DMS 273 treated with DMSO at 0.1 percent for 48 hours (cell line): ENCODE measurements around the gene ZNF385B.
"Not testable (repeated sequence)": the region's sequence is repeated elsewhere in the genome, so short reads cannot be mapped to it uniquely, and the experiment has no call there.

Experiments
- DNase-seq: peaks from one replicate; lab custom pipeline; 2025; lab: John Stamatoyannopoulos, UW

Gene ZNF385B

GRCh38 chr2:179861416-179862067 lies at the start of gene ZNF385B:
Gene ZNF385B (minus strand): TSS chr2:179861612.
- no peak for DNase-seq

- no peak for DNase-seq
Observed at GRCh38 chr2:179910735-179911113, 49.3 kb upstream of the ZNF385B start.

DNA sequence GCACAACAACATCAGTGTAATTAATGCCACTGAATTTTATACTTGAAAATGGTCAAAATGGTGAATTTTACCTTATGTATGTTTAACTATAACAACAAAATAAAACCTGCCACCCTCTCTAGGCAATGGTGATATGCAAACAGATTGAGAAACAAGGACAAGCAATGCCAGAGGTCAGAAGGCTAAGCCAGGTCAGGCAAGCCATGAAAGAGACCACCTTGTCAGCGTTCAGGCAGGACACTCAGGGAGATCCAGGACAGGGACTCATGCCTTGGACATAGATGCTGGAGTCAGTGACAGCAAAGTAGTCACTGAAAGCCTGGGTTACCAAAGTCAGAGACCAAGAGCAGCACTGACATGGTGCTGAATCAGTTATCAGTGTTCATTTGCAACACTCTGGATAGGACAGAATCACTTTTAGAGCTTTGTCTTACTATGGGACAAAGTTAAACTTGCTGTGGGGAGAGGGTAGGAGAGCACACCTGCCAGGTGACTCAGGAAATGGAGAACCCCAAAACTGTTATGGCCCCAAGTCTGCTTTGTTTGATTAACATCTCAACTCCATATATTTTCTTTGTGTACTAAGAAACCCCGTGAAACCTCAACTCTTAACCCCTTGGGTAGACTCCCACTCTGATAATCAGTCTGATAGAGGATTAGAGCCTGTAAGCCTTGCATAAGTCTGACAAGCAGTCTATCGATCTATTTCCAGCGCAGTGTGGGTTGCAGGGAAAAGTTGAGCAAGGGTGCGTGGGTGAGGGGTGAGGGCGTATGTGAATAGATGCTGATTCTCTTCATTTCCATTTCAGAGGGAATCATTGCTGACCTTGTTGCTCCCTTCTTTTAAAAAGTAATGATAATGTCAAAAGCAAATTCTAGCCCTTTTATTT lies 48.7 kb upstream of the ZNF385B start:
- no peak for DNase-seq

DNA sequence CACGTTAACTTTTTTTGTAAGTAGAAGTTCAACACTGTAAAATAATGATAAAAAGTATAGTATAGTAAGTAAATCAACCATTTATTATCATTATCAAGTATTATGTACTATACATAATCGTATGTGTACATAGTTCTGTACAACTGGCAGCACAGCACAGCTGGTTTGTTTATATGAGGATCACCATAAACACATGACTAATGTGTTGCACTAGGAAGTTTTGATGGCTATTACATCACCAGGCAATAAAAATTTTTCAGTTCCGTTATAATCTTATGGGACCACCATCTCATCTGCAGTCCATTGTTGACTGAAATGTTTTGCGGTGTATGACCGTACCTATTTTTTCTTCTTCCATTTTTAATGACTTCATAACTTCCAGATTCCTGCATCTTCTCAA lies 39.2 kb upstream of the ZNF385B start:
- DNase-seq: no peak

DNA sequence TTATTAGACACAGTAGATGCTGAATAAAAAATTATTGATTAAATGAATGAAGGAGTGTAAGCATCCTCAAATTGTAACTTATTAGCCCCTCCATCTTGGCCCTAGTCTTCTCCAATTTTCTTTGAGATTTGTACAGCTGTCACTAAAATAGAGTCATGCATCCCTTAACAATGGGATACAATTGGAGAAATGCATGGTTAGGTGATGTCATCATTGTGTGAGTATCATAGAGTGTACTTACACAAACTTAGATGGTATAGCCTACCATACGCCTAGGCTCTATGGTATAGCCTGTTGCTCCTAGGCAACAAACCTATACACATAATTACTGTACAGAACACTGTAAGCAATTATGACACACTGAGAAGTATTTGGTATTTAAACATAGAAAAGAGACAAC lies 38.3 kb upstream of the ZNF385B start:
- DNase-seq: no peak

DNA sequence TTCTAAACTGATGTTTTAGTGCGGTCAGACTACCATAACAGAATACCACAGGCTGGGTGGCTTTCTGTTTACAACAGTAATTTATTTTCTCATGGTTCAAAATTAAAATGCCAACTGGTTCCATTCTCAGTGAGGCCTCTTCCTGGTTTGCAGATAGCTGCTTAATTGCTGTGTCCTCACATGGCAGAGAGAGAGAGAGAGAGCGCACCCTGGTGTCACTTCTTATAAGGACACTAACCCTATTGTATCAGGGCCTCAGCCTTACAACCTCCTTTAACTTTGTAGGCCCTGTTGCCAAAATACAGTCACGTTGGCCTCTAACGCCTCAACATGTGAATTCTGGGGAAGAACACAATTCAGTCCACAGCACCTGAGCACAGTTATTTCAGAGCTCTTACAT lies 37.5 kb upstream of the ZNF385B start:
- peak; percentile 3 for DNase-seq

- no peak for DNase-seq
Observed at GRCh38 chr2:179893616-179894015, 32.2 kb upstream of the ZNF385B start.

DNA sequence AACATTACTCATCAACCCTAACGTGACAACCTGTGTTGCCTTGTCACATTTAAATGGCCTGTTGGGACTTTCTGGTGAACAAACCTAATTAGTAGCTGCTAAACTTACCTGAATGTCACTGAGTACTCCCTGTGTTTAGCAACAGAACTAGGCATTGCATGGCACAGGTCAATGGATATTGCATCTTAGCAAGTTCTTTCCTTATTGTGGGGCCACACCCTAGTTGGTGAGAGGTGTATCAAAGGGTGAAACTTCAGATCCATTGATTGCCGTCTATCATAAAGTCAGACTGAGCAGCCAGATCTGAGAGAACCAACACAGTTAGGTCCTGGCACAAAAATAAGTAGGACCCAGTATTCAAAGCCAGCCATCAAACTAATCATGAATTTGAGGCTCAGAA lies 29.8 kb upstream of the ZNF385B start:
- no peak for DNase-seq

DNA sequence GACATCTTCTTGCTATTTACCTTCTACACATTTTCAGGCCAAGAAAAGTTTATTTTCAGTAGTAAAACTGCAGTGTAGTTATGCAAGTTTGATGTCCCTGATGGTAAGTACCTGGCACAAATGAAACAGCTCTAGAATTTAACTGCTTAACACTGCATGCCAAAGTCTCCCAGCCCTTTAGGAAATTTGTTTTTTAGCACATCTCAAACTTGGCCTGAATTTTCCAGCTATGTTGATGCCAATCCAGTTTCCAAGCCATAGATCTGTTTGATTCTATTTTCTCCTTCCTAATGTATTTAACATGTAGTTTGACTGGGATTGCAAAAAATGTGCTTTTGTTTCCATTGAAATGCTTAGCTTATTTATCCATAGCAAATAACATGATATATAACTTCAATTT lies 29.3 kb upstream of the ZNF385B start:
- no peak for DNase-seq

GRCh38 chr2:179888642-179889041 lies 27.2 kb upstream of the ZNF385B start:
- DNase-seq: not testable (repeated sequence)

GRCh38 chr2:179884193-179884592 lies 22.8 kb upstream of the ZNF385B start:
- DNase-seq: no peak

GRCh38 chr2:179882851-179883806 lies 21.7 kb upstream of the ZNF385B start:
- DNase-seq: no peak

GRCh38 chr2:179877601-179878364 lies 16.4 kb upstream of the ZNF385B start:
- no peak for DNase-seq

GRCh38 chr2:179876266-179876665 lies 14.9 kb upstream of the ZNF385B start:
- no peak for DNase-seq

GRCh38 chr2:179875864-179876263 lies 14.5 kb upstream of the ZNF385B start:
- DNase-seq: no peak

DNA sequence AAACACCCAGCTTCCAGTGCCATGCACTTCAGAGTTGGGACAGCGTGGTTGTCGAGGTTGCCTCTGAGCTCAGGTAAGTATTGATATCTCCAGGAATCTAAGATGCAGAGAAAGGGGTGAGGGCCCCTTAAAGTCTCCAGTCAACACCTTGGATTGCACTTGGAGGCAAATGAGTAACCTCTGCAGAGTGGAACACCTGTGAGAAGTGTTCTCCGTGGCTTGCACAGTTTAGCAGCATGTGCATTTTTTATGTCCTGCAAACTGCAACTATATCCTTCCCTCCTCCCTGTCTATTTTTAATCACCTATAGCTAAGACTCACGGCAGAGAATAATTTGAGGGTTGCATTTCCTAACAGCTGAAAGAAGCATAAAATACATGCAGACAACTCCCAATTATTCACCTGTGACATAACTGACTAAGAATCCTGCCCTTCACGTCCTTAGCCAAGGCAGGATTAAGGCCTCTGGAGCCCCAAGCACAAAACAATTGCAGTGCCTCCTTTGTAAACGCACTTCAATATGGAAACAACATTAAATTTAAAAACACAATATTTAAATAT lies 1.6 kb upstream of the ZNF385B start:
- DNase-seq: no peak

GRCh38 chr2:179861027-179861415 lies 391 bp downstream of the ZNF385B start:
- no peak for DNase-seq

DNA sequence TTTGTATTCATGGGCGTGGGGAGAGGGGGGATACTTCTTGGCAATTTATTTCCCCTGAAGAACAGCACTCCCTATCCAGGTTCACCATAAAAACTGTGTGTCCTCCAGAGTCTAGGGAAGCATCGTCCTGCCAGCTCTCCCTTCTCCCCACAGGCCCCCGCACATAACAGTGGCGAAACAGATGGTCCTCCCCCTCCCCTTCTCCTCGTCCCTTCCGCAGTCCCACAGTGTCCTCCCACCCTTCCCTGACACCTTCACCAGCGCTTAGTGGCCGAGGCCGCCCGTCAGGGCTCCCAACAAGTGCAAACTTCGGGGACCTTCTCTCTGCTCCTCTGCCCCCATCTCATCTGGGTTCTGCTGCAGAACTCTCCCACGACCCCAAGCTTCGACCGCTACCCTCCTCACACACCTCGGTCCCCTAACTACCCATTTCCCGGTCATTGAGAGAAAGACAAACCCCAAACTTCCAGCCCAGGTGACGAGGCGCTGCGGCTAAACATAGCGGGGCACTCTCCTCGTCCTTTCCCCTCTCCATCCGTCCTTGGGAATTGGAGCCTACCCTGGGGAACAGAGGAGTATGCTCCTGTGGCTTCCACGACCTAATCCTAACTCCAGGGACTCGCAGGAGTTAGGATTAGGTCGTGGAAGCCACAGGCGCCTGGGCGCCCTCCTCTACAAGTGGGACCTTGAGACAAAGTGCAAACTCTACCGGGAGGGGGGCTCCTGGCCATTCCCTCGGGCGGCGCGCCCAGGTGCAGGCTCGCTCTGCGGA lies 971 bp downstream of the ZNF385B start:
- DNase-seq: no peak

DNA sequence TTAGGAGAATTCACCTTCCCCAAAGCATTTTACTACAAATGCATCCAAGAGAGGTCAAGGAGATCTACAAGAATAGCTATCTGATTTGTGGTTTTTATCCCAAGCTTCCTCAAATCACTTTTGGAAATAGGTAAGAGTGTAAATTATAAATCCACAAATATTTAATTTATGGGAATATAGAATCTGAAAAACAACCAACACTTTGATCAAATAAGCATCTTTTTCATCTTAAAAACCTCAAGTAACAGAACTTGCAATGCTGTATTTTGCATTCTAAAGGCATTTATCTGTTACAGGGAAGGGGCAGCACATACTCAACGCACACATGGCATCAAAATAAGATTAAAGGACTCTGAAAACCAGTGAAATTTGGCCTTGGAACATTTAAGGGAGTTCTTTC lies 1.9 kb downstream of the ZNF385B start:
- no peak for DNase-seq

DNA sequence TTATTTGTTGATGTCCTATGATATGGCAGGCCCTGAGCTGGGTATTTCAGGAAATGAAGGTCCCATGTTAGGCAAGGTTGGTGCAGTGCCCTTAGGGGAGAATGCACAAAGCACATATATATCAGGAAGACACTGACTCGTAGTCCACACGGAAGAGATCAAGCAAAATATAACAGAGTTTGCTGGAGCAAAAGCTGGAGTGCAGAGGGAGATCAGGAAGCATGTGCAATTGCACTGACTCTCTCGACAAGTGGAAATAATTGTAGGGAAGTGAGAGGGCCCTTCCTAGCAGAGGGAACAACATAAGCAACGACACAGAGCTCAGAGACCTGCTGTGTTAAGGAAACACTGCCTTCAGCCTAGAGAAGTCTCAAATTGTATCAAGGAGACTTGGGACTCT lies 4.2 kb downstream of the ZNF385B start:
- DNase-seq: no peak

GRCh38 chr2:179856205-179856604 lies 5.2 kb downstream of the ZNF385B start:
- DNase-seq: no peak
